Measurements from ENCODE around the gene IMP4.

GRCh38 chr2:130307850-130308249 is 34.8 kb upstream of the IMP4 start:
- TF ChIP-seq GATA3 (IDR thresholded peaks at IDR 0.05; ENCODE audit: low read depth, low read length): no peak
- TF ChIP-seq GATA2 (IDR thresholded peaks at IDR 0.05; ENCODE audit: low read depth, low read length): no peak
